WTC11 (cell line): ENCODE results near the gene GPRC6A.

ENCODE experiments used
- ATF1 ChIP-seq: sonication (generic); formaldehyde crosslinking; IDR thresholded peaks from 2 replicates; pipeline ENCODE4 v1.8.1; 2023; ENCODE audit warnings: mild to moderate bottlenecking, moderate library complexity, missing genetic modification reagents
- ATF2 ChIP-seq: sonication (generic); formaldehyde crosslinking; IDR thresholded peaks from 2 replicates; pipeline ENCODE4 v1.8.1; 2022; ENCODE audit warnings: low read depth, missing genetic modification reagents, borderline replicate concordance
- CREB1 ChIP-seq: sonication (generic); formaldehyde crosslinking; IDR thresholded peaks from 2 replicates; pipeline ENCODE4 v1.8.0; 2023; ENCODE audit warnings: mild to moderate bottlenecking, missing genetic modification reagents
- CREM ChIP-seq: sonication (generic); formaldehyde crosslinking; IDR thresholded peaks from 2 replicates; pipeline ENCODE4 v1.8.1; 2022; ENCODE audit warnings: mild to moderate bottlenecking, missing genetic modification reagents, moderate library complexity
- CTCF ChIP-seq: fragments of 200-600 bp; IDR thresholded peaks from 2 replicates; pipeline ENCODE4 v1.8.0; 2022; ENCODE audit warnings: antibody characterized with exemption
- KAT7 ChIP-seq: sonication (generic); formaldehyde crosslinking; IDR thresholded peaks from 2 replicates; pipeline ENCODE4 v1.8.1; 2023; ENCODE audit warnings: missing genetic modification reagents, mild to moderate bottlenecking, borderline replicate concordance
- NFYB ChIP-seq: sonication (generic); formaldehyde crosslinking; conservative IDR thresholded peaks from 2 replicates; pipeline ENCODE4 v1.8.0; 2022; ENCODE audit warnings: low read depth, missing genetic modification reagents
- ZNF121 ChIP-seq: sonication (generic); formaldehyde crosslinking; IDR thresholded peaks from 2 replicates; pipeline ENCODE4 v1.8.0; 2023; ENCODE audit warnings: missing genetic modification reagents
- TF ChIP-seq, protein P1 (sequence below): sonication (generic); formaldehyde crosslinking; IDR thresholded peaks from 2 replicates; pipeline ENCODE4 v1.8.1; 2023; ENCODE audit warnings: mild to moderate bottlenecking, missing genetic modification reagents
- TF ChIP-seq, protein P2 (sequence below): sonication (generic); formaldehyde crosslinking; conservative IDR thresholded peaks from 2 replicates; pipeline ENCODE4 v1.8.1; 2023; ENCODE audit warnings: mild to moderate bottlenecking, low read depth, missing genetic modification reagents, moderate library complexity

GRCh38 chr6:116762235-116762634 lies 66.6 kb downstream of the GPRC6A start:
- TF ChIP-seq CTCF (no peak), CREM (CRISPR knock-in tag) (no peak), ATF2 (CRISPR knock-in tag) (no peak), NFYB (CRISPR knock-in tag) (no peak), ZNF121 (CRISPR knock-in tag) (no peak), CREB1 (no peak), ATF1 (CRISPR knock-in tag) (no peak), KAT7 (CRISPR knock-in tag) (no peak)
- TF ChIP-seq, protein P1, sequence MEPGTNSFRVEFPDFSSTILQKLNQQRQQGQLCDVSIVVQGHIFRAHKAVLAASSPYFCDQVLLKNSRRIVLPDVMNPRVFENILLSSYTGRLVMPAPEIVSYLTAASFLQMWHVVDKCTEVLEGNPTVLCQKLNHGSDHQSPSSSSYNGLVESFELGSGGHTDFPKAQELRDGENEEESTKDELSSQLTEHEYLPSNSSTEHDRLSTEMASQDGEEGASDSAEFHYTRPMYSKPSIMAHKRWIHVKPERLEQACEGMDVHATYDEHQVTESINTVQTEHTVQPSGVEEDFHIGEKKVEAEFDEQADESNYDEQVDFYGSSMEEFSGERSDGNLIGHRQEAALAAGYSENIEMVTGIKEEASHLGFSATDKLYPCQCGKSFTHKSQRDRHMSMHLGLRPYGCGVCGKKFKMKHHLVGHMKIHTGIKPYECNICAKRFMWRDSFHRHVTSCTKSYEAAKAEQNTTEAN (CRISPR knock-in tag), result no peak
- TF ChIP-seq, protein P2, sequence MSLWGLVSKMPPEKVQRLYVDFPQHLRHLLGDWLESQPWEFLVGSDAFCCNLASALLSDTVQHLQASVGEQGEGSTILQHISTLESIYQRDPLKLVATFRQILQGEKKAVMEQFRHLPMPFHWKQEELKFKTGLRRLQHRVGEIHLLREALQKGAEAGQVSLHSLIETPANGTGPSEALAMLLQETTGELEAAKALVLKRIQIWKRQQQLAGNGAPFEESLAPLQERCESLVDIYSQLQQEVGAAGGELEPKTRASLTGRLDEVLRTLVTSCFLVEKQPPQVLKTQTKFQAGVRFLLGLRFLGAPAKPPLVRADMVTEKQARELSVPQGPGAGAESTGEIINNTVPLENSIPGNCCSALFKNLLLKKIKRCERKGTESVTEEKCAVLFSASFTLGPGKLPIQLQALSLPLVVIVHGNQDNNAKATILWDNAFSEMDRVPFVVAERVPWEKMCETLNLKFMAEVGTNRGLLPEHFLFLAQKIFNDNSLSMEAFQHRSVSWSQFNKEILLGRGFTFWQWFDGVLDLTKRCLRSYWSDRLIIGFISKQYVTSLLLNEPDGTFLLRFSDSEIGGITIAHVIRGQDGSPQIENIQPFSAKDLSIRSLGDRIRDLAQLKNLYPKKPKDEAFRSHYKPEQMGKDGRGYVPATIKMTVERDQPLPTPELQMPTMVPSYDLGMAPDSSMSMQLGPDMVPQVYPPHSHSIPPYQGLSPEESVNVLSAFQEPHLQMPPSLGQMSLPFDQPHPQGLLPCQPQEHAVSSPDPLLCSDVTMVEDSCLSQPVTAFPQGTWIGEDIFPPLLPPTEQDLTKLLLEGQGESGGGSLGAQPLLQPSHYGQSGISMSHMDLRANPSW (CRISPR knock-in tag), result no peak
